Neural cell (in vitro differentiated cells): ENCODE results near the gene FEM1B. TPM values are rescaled to one million over a fixed set of nuclear protein-coding genes. Genes with fewer than 3 reads are reported as not detected.

ENCODE experiments used
- H2AFZ ChIP-seq: fragments of 200-600, 300-800 bp; sonication (generic), shearing (Covaris generic); 2 replicates; pipeline ENCODE4 v1.6.0; 2014; ENCODE audit warnings: low read depth, mild to moderate bottlenecking, antibody characterized with exemption, low read length, moderate library complexity
- H3F3A ChIP-seq: fragments of 200-600 bp; shearing (Covaris generic); 2 replicates; pipeline ENCODE4 v1.6.1; 2016; ENCODE audit warnings: mild to moderate bottlenecking, moderate library complexity, mixed read lengths, antibody characterized with exemption, low read length; ENCODE audit not compliant: insufficient read depth, poor library complexity, severe bottlenecking
- H3K27ac ChIP-seq: fragments of 200-600, 300-800 bp; sonication (generic), shearing (Covaris generic); 2 replicates; pipeline ENCODE4 v1.5.1; 2014; ENCODE audit warnings: mild to moderate bottlenecking, low read length, moderate library complexity
- H3K27me3 ChIP-seq: fragments of 300-800, 200-600 bp; sonication (generic), shearing (Covaris generic); 2 replicates; pipeline ENCODE4 v1.6.0; 2014; ENCODE audit warnings: mild to moderate bottlenecking, low read depth, low read length, moderate library complexity; ENCODE audit not compliant: insufficient read depth
- H3K36me3 ChIP-seq: fragments of 300-800, 200-600 bp; sonication (generic), shearing (Covaris generic); 2 replicates; pipeline ENCODE4 v1.5.1; 2014; ENCODE audit warnings: mild to moderate bottlenecking, antibody characterized with exemption, low read length, moderate library complexity; ENCODE audit not compliant: insufficient read depth
- H3K4me2 ChIP-seq: fragments of 300-800, 200-600 bp; sonication (generic), shearing (Covaris generic); 2 replicates; pipeline ENCODE4 v1.6.0; 2014; ENCODE audit warnings: mild to moderate bottlenecking, low read length
- H3K4me3 ChIP-seq: fragments of 300-800, 200-600 bp; sonication (generic), shearing (Covaris generic); 2 replicates; pipeline ENCODE4 v1.5.1; 2014; ENCODE audit warnings: mild to moderate bottlenecking, low read length, moderate library complexity
- H3K79me2 ChIP-seq: fragments of 200-600 bp; shearing (Covaris generic); replicated peaks from 2 replicates; pipeline ENCODE4 v1.6.0; 2014; ENCODE audit warnings: mild to moderate bottlenecking, low read length, moderate library complexity; ENCODE audit not compliant: insufficient read depth
- H3K9ac ChIP-seq: fragments of 300-800, 200-600 bp; sonication (generic), shearing (Covaris generic); 2 replicates; pipeline ENCODE4 v1.6.1; 2016; ENCODE audit warnings: mild to moderate bottlenecking, low read length, mixed read lengths
- H3K9me2 ChIP-seq: fragments of 200-600 bp; shearing (Covaris generic); 2 replicates; pipeline ENCODE4 v1.6.1; 2016; ENCODE audit warnings: mild to moderate bottlenecking, low read length, mixed read lengths; ENCODE audit not compliant: insufficient read depth
- H3K9me3 ChIP-seq: fragments of 200-600, 300-800 bp; sonication (generic), shearing (Covaris generic); 2 replicates; pipeline ENCODE4 v1.6.1; 2016; ENCODE audit warnings: mild to moderate bottlenecking, mixed run types, low read length, moderate library complexity, mixed read lengths
- H4K20me1 ChIP-seq: fragments of 200-600 bp; shearing (Covaris generic); 2 replicates; pipeline ENCODE4 v1.6.1; 2016; ENCODE audit warnings: mild to moderate bottlenecking, mixed run types; ENCODE audit not compliant: insufficient read depth
- EP300 ChIP-seq: fragments of 450-650 bp; conservative IDR thresholded peaks from 2 replicates; pipeline ENCODE4 v1.6.1; 2014; ENCODE audit warnings: antibody characterized with exemption, mild to moderate bottlenecking, moderate library complexity; ENCODE audit not compliant: poor library complexity, severe bottlenecking
- EZH2 ChIP-seq: fragments of 200-600, 300-800 bp; shearing (Covaris generic), sonication (generic); IDR thresholded peaks from 2 replicates; pipeline ENCODE4 v1.6.1; 2014; ENCODE audit warnings: antibody characterized with exemption, low read length, borderline replicate concordance, mild to moderate bottlenecking; ENCODE audit not compliant: insufficient read depth, poor library complexity, severe bottlenecking
- MXI1 ChIP-seq: fragments of 450-650 bp; conservative IDR thresholded peaks from 2 replicates; pipeline ENCODE4 v1.6.1; 2014; ENCODE audit warnings: antibody characterized with exemption, mild to moderate bottlenecking; ENCODE audit not compliant: poor library complexity, severe bottlenecking
- POLR2AphosphoS5 ChIP-seq: IDR thresholded peaks from 2 replicates; pipeline ENCODE4 v1.6.1; 2012
- RAD21 ChIP-seq: fragments of 450-650 bp; conservative IDR thresholded peaks from 2 replicates; pipeline ENCODE4 v1.6.1; 2014; ENCODE audit warnings: antibody characterized with exemption, mild to moderate bottlenecking, moderate library complexity
- REST ChIP-seq: IDR thresholded peaks from 2 replicates; pipeline ENCODE4 v1.6.1; 2012; ENCODE audit warnings: borderline replicate concordance
- SMC3 ChIP-seq: fragments of 450-650 bp; conservative IDR thresholded peaks from 2 replicates; pipeline ENCODE4 v1.6.1; 2014; ENCODE audit warnings: antibody characterized with exemption, mild to moderate bottlenecking, moderate library complexity; ENCODE audit not compliant: poor library complexity
- TAF1 ChIP-seq: IDR thresholded peaks from 2 replicates; pipeline ENCODE4 v1.6.1; 2012; ENCODE audit warnings: low read depth
- polyA plus RNA-seq: library from polyadenylated mRNA; depleted of rRNA; stranded (reverse); fragments of >200 nt; gene quantifications from 2 replicates; pipeline ENCODE4 v1.2.3, GENCODE V29; 2014
- TF ChIP-seq, protein P1 (sequence below): fragments of 450-650 bp; IDR thresholded peaks from 2 replicates; pipeline ENCODE4 v1.5.1; 2014; ENCODE audit warnings: antibody characterized with exemption, mild to moderate bottlenecking, moderate library complexity; ENCODE audit not compliant: poor library complexity, severe bottlenecking

Gene FEM1B
- polyA plus RNA-seq, 1 donor from 2014 or later, result 58.0 TPM

DNA sequence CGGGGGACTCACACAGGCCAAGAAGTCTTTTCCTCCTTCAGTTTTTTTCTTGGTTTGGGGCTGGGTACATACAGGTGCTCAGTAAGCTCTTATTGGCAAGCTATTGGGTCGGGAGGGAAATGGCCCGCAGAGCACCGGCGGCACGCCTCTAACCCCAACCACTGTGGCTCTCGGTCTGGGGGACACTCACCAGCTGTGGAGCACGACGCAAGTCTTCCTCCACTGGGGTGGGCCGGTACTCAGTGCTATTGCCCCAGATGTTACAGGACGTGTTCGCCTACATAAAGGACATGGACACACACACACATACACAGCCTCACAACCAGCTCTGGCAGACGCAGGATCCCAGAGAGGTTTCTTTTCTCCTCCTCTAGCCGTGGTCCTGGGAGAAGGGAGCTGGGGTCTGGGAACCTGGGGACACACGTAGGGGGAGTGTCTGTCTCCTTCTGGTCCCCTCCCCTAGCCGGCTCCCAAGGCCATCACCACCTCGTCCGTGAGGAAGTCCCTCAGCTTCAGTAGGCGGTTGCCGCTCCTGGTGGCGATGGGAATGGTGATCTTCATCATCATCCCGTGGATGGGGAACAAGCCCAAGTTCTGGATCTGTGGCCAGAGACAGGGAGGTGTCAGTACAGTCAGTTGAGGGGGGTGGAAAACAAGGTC lies 33.4 kb downstream of the FEM1B start:
- Histone ChIP-seq H4K20me1 (no peaks in the 10 kb centered on the region), H3K79me2 (no peaks in the 10 kb centered on the region), H3K36me3 (no peaks in the 10 kb centered on the region), H3K9ac (no peak overlapping the region), H3K9me2 (no peaks in the 10 kb centered on the region), H3F3A (no peaks in the 10 kb centered on the region), H3K4me3 (no peak overlapping the region), H3K27me3 (no peaks in the 10 kb centered on the region), H3K4me2 (no peak overlapping the region), H2AFZ (no peak overlapping the region), H3K9me3 (no peaks in the 10 kb centered on the region), H3K27ac (no peak overlapping the region)
- TF ChIP-seq POLR2AphosphoS5, result no peak
- no peak for TF ChIP-seq TAF1
- TF ChIP-seq, protein P1, sequence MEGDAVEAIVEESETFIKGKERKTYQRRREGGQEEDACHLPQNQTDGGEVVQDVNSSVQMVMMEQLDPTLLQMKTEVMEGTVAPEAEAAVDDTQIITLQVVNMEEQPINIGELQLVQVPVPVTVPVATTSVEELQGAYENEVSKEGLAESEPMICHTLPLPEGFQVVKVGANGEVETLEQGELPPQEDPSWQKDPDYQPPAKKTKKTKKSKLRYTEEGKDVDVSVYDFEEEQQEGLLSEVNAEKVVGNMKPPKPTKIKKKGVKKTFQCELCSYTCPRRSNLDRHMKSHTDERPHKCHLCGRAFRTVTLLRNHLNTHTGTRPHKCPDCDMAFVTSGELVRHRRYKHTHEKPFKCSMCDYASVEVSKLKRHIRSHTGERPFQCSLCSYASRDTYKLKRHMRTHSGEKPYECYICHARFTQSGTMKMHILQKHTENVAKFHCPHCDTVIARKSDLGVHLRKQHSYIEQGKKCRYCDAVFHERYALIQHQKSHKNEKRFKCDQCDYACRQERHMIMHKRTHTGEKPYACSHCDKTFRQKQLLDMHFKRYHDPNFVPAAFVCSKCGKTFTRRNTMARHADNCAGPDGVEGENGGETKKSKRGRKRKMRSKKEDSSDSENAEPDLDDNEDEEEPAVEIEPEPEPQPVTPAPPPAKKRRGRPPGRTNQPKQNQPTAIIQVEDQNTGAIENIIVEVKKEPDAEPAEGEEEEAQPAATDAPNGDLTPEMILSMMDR, result no peak
- TF ChIP-seq MXI1, result no peak
- TF ChIP-seq RAD21, result no peak
- TF ChIP-seq SMC3, result no peak
- TF ChIP-seq EZH2, result no peak
- TF ChIP-seq EP300, result no peak
- TF ChIP-seq REST, result no peak

- Histone ChIP-seq H4K20me1 (no peaks in the 10 kb centered on the region), H3K27me3 (no peaks in the 10 kb centered on the region), H3K79me2 (no peaks in the 10 kb centered on the region), H3K36me3 (no peaks in the 10 kb centered on the region), H3K9ac (no peak overlapping the region), H3K4me2 (no peak overlapping the region), H3F3A (no peaks in the 10 kb centered on the region), H3K4me3 (no peak overlapping the region), H2AFZ (no peak overlapping the region), H3K27ac (no peak overlapping the region), H3K9me3 (no peaks in the 10 kb centered on the region), H3K9me2 (no peaks in the 10 kb centered on the region)
- TF ChIP-seq EZH2 (no peak), SMC3 (no peak), MXI1 (no peak), EP300 (no peak), TAF1 (no peak), POLR2AphosphoS5 (no peak), REST (no peak), RAD21 (no peak)
- TF ChIP-seq, protein P1, result no peak
Measured at GRCh38 chr15:68311464-68311835, 33.9 kb downstream of the FEM1B start.
